GM23338 (cell line): ENCODE measurements around the gene FAM193B.

ENCODE experiments used
- CREB1 ChIP-seq: fragments of 250-450 bp; sonication (Bioruptor Pico); IDR thresholded peaks from 2 replicates; pipeline ENCODE4 v1.5.0; 2020; ENCODE audit warnings: low read depth, mild to moderate bottlenecking, moderate library complexity
- CTCF ChIP-seq, 2 experiments: fragments of 200-600 bp in 1 of 2; sonication (generic) in 1 of 2; conservative IDR thresholded peaks; 2 replicates each; pipeline versions ENCODE4 v1.5.1 to v1.6.1; 2016 to 2017; ENCODE audit warnings: antibody characterized with exemption in 2 of 2, low read depth in 2 of 2, mild to moderate bottlenecking in 2 of 2, moderate library complexity in 1 of 2
- EZH2 ChIP-seq: fragments of 200-600 bp; sonication (generic); IDR thresholded peaks from one replicate; pipeline ENCODE4 v1.8.0; 2017; ENCODE audit warnings: antibody characterized with exemption, mild to moderate bottlenecking, low read depth; ENCODE audit not compliant: unreplicated experiment
- EZH2phosphoT487 ChIP-seq: fragments of 200-600 bp; sonication (generic); IDR thresholded peaks from one replicate; pipeline ENCODE4 v1.8.1; 2018; ENCODE audit warnings: antibody characterized with exemption; ENCODE audit not compliant: unreplicated experiment
- POLR2AphosphoS5 ChIP-seq: IDR thresholded peaks from 2 replicates; pipeline ENCODE4 v1.6.1; 2016; ENCODE audit warnings: antibody characterized with exemption, low read depth
- REST ChIP-seq: IDR thresholded peaks from one replicate; pipeline ENCODE4 v1.6.1; 2018; ENCODE audit warnings: antibody characterized with exemption; ENCODE audit not compliant: unreplicated experiment
- ZNF114 ChIP-seq: fragments of 250-450 bp; sonication (Bioruptor Pico); IDR thresholded peaks from 2 replicates; pipeline ENCODE4 v1.5.0; 2020; ENCODE audit warnings: mild to moderate bottlenecking, moderate library complexity
- ZNF462 ChIP-seq: fragments of 250-450 bp; sonication (Bioruptor Pico); IDR thresholded peaks from 2 replicates; pipeline ENCODE4 v1.5.0; 2020; ENCODE audit warnings: mild to moderate bottlenecking, moderate library complexity

- TF ChIP-seq POLR2AphosphoS5 = no peak
- peak in 1 of 2 experiments; percentile 10; a peak in 1 of 4 replicates for TF ChIP-seq CTCF (conservative IDR thresholded peaks at IDR 0.05; ENCODE audit: low read depth in 2 of 2)
- no peak for TF ChIP-seq EZH2
- TF ChIP-seq CREB1 (CRISPR knock-in tag) = no peak
- TF ChIP-seq REST = no peak
- TF ChIP-seq ZNF462 (CRISPR knock-in tag) = no peak
- TF ChIP-seq ZNF114 (CRISPR knock-in tag) = no peak
- TF ChIP-seq EZH2phosphoT487 = no peak
Measured at GRCh38 chr5:177509991-177510566, 44.3 kb downstream of the FAM193B start.
